NCI-H446 treated with DMSO at 0.1 percent for 48 hours (cell line): ENCODE measurements around the gene NPLOC4.
A peak's percentile ranks its signal among the peaks of the same experiment; 100 is the strongest.
"Not testable (repeated sequence)": the region's sequence is repeated elsewhere in the genome, so short reads cannot be mapped to it uniquely, and the experiment has no call there.

Source experiments
- DNase-seq: peaks from one replicate; lab custom pipeline; 2025; lab: John Stamatoyannopoulos, UW

The NPLOC4 gene

GRCh38 chr17:81533339-81534141 lies 103.4 kb downstream of the NPLOC4 start:
- DNase-seq = no peak

- DNase-seq = no peak
These were observed 104.2 kb downstream of the NPLOC4 start for GRCh38 chr17:81532490-81533287.

- DNase-seq = not testable (repeated sequence)
These were observed 104.9 kb downstream of the NPLOC4 start for GRCh38 chr17:81531998-81532404.

GRCh38 chr17:81531013-81531412 lies 105.9 kb downstream of the NPLOC4 start:
- not testable (repeated sequence) for DNase-seq

GRCh38 chr17:81529437-81529803 lies 107.5 kb downstream of the NPLOC4 start:
- no peak for DNase-seq

- no peak for DNase-seq
These were observed 108.1 kb downstream of the NPLOC4 start for GRCh38 chr17:81528651-81529436.

GRCh38 chr17:81528384-81528650 lies 108.6 kb downstream of the NPLOC4 start:
- no peak for DNase-seq

GRCh38 chr17:81527591-81528383 lies 109.1 kb downstream of the NPLOC4 start, which contains the start of gene FSCN2:
Gene FSCN2, plus strand, starts transcription at chr17:81528377. Its CDS starts 155 bp downstream, at chr17:81528532.
- DNase-seq = no peak

GRCh38 chr17:81526662-81527571 lies 110.0 kb downstream of the NPLOC4 start:
- DNase-seq = no peak

GRCh38 chr17:81524865-81525159 lies 112.1 kb downstream of the NPLOC4 start:
- no peak for DNase-seq

GRCh38 chr17:81524039-81524864 lies 112.7 kb downstream of the NPLOC4 start:
- no peak for DNase-seq

GRCh38 chr17:81523402-81524038 lies 113.4 kb downstream of the NPLOC4 start:
- peak; percentile 86 for DNase-seq

- DNase-seq = peak; percentile 24
These were observed 114.2 kb downstream of the NPLOC4 start for GRCh38 chr17:81522491-81523401.

GRCh38 chr17:81520021-81520901 lies 116.7 kb downstream of the NPLOC4 start:
- DNase-seq = no peak

- DNase-seq = no peak
These were observed 117.5 kb downstream of the NPLOC4 start for GRCh38 chr17:81519284-81520020.

GRCh38 chr17:81518785-81519283 lies 118.1 kb downstream of the NPLOC4 start:
- no peak for DNase-seq
